OCI-LY7 (cell line): Measurements from ENCODE around the gene SPC25. TPM values are rescaled to one million over a fixed set of nuclear protein-coding genes. Genes with fewer than 3 reads are reported as not detected.
"Not testable (repeated sequence)": the region's sequence is repeated elsewhere in the genome, so short reads cannot be mapped to it uniquely, and the experiment has no call there.

Experiments used
- BruUV-seq: library from RNA; stranded (reverse); fragments of 400-500 nt; replicated peaks from 2 replicates; lab custom pipeline; 2021; lab: Mats Ljungman, UMichigan
- CTCF ChIA-PET: fragments of 300-600 bp; sonication (Branson Sonifier 250); formaldehyde crosslinking; loops from one replicate; lab custom pipeline; 2022; ENCODE audit warnings: antibody characterized with exemption; ENCODE audit not compliant: unreplicated experiment; lab: Charles Lee
- POLR2A ChIA-PET: fragments of 300-600 bp; sonication (Branson Sonifier 250); formaldehyde crosslinking; loops from one replicate; lab custom pipeline; 2022; ENCODE audit warnings: antibody characterized with exemption; lab: Charles Lee
- DNase-seq: peaks from one replicate; pipeline ENCODE4 v3.0.0-alpha.2; 2015; ENCODE audit warnings: low spot score
- H2AFZ ChIP-seq: fragments of 200-600 bp; sonication (generic), shearing (Covaris generic); 2 replicates; pipeline ENCODE4 v1.6.1; 2014; ENCODE audit warnings: mild to moderate bottlenecking, antibody characterized with exemption, low read length, moderate library complexity
- H3K27ac ChIP-seq: fragments of 200-600 bp; sonication (generic); 2 replicates; pipeline ENCODE4 v1.5.1; 2014; ENCODE audit warnings: mixed run types, low read depth, mild to moderate bottlenecking, moderate library complexity, low read length, inconsistent platforms; ENCODE audit not compliant: poor library complexity, severe bottlenecking
- H3K36me3 ChIP-seq: fragments of 200-600 bp; sonication (generic); 2 replicates; pipeline ENCODE4 v1.6.1; 2014; ENCODE audit warnings: mild to moderate bottlenecking, antibody characterized with exemption, low read length, moderate library complexity, mixed read lengths; ENCODE audit not compliant: insufficient read depth
- H3K4me1 ChIP-seq: fragments of 200-600 bp; sonication (generic); 2 replicates; pipeline ENCODE4 v1.5.1; 2014; ENCODE audit warnings: mild to moderate bottlenecking, low read length; ENCODE audit not compliant: insufficient read depth, poor library complexity, severe bottlenecking
- H3K4me2 ChIP-seq: fragments of 200-600 bp; sonication (generic); 2 replicates; pipeline ENCODE4 v1.6.1; 2014; ENCODE audit warnings: mild to moderate bottlenecking, low read length
- H3K4me3 ChIP-seq: fragments of 200-600 bp; sonication (generic); 2 replicates; pipeline ENCODE4 v1.5.1; 2014; ENCODE audit warnings: mild to moderate bottlenecking, low read depth, low read length; ENCODE audit not compliant: poor library complexity, severe bottlenecking
- H3K79me2 ChIP-seq: fragments of 200-600 bp; sonication (generic); 2 replicates; pipeline ENCODE4 v1.6.1; 2016; ENCODE audit warnings: low read depth, mild to moderate bottlenecking, low read length, moderate library complexity, mixed read lengths; ENCODE audit not compliant: insufficient read depth
- H3K9me2 ChIP-seq: fragments of 200-600 bp; sonication (generic); 2 replicates; pipeline ENCODE4 v1.6.1; 2016; ENCODE audit warnings: mild to moderate bottlenecking, low read length, mixed read lengths; ENCODE audit not compliant: insufficient read depth
- H3K9me3 ChIP-seq: fragments of 200-600 bp; sonication (generic); 2 replicates; pipeline ENCODE4 v1.6.1; 2014; ENCODE audit warnings: mild to moderate bottlenecking, mixed run types, low read length, mixed read lengths
- H4K20me1 ChIP-seq: fragments of 200-600 bp; sonication (generic); 2 replicates; pipeline ENCODE4 v1.6.1; 2014; ENCODE audit warnings: mild to moderate bottlenecking, antibody characterized with exemption, low read length, moderate library complexity, mixed read lengths; ENCODE audit not compliant: insufficient read depth
- EZH2phosphoT487 ChIP-seq: fragments of 200-600 bp; sonication (generic); IDR thresholded peaks from 2 replicates; pipeline ENCODE4 v1.6.1; 2018; ENCODE audit warnings: low read depth, borderline replicate concordance, mild to moderate bottlenecking, mixed run types, antibody characterized with exemption, low read length, moderate library complexity, mixed read lengths
- intact Hi-C: fragments of 100-400 bp; cut with micrococcal nuclease; formaldehyde crosslinking; loops from one replicate; pipeline ENCODE4 v1.10.0; 2022; ENCODE audit not compliant: unreplicated experiment
- total RNA-seq, 2 experiments: library from RNA; depleted of rRNA in 1 of 2; stranded (reverse); fragments of >200 nt in 1 of 2; shearing (Covaris generic) in 1 of 2; gene quantifications; 2 replicates each; pipeline ENCODE4 v1.2.3, GENCODE V29; 2014 to 2022
- TF ChIP-seq, protein P1 (sequence below): fragments of 200-600 bp; sonication (generic); conservative IDR thresholded peaks from 2 replicates; pipeline ENCODE4 v1.5.1; 2014; ENCODE audit warnings: mild to moderate bottlenecking, antibody characterized with exemption, low read length, moderate library complexity, mixed read lengths

SPC25 gene
- total RNA-seq, 2 experiments from 2014 or later: 29.3 to 53.1 TPM

DNA sequence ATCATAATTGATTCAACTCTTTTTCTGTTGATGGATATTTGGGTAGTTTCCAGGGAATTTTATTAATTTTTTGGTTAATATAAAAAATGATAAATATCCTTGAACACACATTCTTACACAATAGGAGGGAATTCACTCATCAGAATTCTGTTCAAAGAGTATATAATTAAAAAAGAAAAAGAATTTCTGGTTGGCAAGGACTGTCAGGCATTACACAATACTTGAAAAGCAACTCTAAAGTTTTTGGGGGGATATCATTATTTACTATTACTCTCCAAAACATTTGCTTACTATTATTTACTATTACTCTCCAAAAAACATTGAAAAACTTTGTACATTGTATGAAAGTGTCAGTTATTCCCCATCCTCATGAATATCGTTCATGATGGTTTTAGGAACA lies 48.8 kb upstream of the SPC25 start:
- CTCF ChIA-PET: no interaction called here
- H3K79me2 ChIP-seq: no peaks in the 10 kb centered on the region

DNA sequence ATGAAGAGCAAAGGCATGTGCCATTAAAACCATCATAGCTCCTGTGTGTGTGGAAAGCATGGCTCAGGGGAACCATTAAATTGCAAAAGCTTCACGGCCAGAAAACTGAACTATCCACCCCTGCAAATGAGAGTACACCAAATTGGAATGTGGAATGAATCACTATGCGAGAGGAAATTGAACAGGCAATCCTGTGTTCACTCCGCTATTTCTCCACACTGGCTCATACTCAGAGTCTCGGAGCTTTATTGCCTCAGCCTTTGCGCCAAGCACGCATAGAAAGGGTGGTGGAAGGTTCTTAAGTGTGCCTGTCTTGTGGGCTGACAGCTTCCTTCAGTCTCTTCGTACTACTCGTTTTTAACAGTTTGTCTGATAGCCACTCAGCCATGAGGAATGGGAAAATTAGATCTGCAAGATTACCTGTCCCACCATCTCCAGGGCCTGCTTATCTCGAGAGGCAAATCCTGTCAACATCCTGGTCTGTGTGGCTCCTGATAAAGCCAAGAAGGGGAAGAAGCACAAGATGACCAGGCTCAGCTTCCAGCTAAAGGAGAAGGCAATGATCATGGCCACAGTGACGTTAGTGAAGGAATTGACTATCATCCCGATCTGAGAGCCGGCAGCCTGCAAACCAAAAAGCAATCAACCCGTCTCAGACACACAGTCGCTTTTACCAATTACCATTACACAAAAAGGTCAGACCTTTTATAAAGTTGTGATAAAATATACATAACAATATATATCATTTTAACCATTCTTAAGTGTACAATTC lies 45.8 kb upstream of the SPC25 start:
- Histone ChIP-seq H3K27ac (no peak overlapping the region), H3K9me2 (no peaks in the 10 kb centered on the region), H3K36me3 (no peaks in the 10 kb centered on the region), H3K9me3 (no peaks in the 10 kb centered on the region), H3K79me2 (no peaks in the 10 kb centered on the region), H3K4me2 (no peak overlapping the region), H2AFZ (no peak overlapping the region), H3K4me1 (no peaks in the 10 kb centered on the region), H3K4me3 (no peak overlapping the region), H4K20me1 (no peaks in the 10 kb centered on the region)
- DNase-seq: no peak
- ChIA-PET CTCF (no interaction called here), POLR2A (no interaction called here)
- intact Hi-C loops: no loop called here
- no peak for TF ChIP-seq EZH2phosphoT487
- TF ChIP-seq, protein P1, sequence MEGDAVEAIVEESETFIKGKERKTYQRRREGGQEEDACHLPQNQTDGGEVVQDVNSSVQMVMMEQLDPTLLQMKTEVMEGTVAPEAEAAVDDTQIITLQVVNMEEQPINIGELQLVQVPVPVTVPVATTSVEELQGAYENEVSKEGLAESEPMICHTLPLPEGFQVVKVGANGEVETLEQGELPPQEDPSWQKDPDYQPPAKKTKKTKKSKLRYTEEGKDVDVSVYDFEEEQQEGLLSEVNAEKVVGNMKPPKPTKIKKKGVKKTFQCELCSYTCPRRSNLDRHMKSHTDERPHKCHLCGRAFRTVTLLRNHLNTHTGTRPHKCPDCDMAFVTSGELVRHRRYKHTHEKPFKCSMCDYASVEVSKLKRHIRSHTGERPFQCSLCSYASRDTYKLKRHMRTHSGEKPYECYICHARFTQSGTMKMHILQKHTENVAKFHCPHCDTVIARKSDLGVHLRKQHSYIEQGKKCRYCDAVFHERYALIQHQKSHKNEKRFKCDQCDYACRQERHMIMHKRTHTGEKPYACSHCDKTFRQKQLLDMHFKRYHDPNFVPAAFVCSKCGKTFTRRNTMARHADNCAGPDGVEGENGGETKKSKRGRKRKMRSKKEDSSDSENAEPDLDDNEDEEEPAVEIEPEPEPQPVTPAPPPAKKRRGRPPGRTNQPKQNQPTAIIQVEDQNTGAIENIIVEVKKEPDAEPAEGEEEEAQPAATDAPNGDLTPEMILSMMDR: no peak
- no TSS peak for BruUV-seq

More for the DNA sequence above, 48.8 kb upstream of the SPC25 start:
- no peaks in the 10 kb centered on the region for H4K20me1 ChIP-seq
- TF ChIP-seq EZH2phosphoT487: no peak
- TF ChIP-seq, protein P1: no peak
- no peak overlapping the region for H3K27ac ChIP-seq
- no TSS peak for BruUV-seq
- H3K4me3 ChIP-seq: no peak overlapping the region
- no peaks in the 10 kb centered on the region for H3K4me1 ChIP-seq
- intact Hi-C loops: no loop called here
- no peaks in the 10 kb centered on the region for H3K9me2 ChIP-seq
- no peaks in the 10 kb centered on the region for H3K36me3 ChIP-seq
- POLR2A ChIA-PET: interaction anchor here (0.9 kb wide), 1 partner anchor 42 kb away, joined by 3 read pairs; no protein-coding TSS in a partner anchor
- DNase-seq: no peak
- no peak overlapping the region for H2AFZ ChIP-seq
- H3K9me3 ChIP-seq: no peaks in the 10 kb centered on the region
- H3K4me2 ChIP-seq: no peak overlapping the region

DNA sequence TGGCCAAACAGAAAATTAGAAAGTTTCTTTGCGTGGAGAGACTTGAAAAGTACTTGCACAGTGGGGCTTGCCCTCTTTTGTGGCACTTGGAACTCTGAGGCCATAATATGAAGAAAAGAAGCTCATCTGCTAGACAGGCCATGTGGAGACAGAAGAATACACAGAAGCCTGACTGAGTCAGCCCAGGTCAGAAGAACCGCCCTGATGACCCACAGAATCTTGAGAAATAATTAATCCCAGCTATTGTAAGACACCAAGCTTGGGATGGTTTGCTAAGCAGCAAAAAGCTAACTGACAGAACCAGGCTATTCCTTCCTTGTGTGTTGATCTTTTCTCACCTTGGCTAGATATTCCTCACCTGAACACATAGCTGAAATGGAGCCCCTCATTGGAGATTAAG lies 44.6 kb upstream of the SPC25 start:
- no peaks in the 10 kb centered on the region for H3K9me2 ChIP-seq
- H3K4me1 ChIP-seq: no peaks in the 10 kb centered on the region
- no TSS peak for BruUV-seq
- no peak for DNase-seq
- no peak overlapping the region for H3K4me2 ChIP-seq
- H4K20me1 ChIP-seq: no peaks in the 10 kb centered on the region
- H3K4me3 ChIP-seq: no peak overlapping the region
- H3K9me3 ChIP-seq: no peaks in the 10 kb centered on the region
- TF ChIP-seq, protein P1: no peak
- TF ChIP-seq EZH2phosphoT487: no peak
- H2AFZ ChIP-seq: no peak overlapping the region
- H3K36me3 ChIP-seq: no peaks in the 10 kb centered on the region
- ChIA-PET CTCF (no interaction called here), POLR2A (interaction anchor here (1.4 kb wide), 1 partner anchor 12 kb away, joined by 3 read pairs; no protein-coding TSS in a partner anchor)
- H3K27ac ChIP-seq: no peak overlapping the region
- no peaks in the 10 kb centered on the region for H3K79me2 ChIP-seq
- intact Hi-C loops: no loop called here

DNA sequence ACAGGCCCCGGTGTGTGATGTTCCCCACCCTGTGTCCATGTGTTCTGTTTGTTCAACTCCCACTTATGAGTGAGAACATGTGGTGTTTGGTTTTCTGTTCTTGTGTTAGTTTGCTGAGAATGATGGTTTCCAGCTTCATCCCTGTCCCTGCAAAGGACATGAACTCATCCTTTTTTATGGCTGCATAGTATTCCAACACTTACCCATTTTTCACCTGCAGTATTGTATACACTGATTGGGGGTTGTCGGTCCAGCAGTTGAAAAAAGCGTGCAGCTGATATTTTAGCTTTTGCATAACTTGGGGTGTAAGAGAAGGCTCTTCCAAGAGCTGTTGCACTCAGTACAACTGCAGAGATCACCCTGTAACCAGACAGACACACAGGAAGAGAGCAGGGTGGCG lies 41.9 kb upstream of the SPC25 start:
- POLR2A ChIA-PET: interaction anchor here (1.0 kb wide), 1 partner anchor 36 kb away, joined by 3 read pairs; no protein-coding TSS in a partner anchor
- H3K4me1 ChIP-seq, H3K36me3 ChIP-seq, H3K9me3 ChIP-seq, intact Hi-C loops, H3K4me3 ChIP-seq, H3K9me2 ChIP-seq, H3K79me2 ChIP-seq, CTCF ChIA-PET, H3K27ac ChIP-seq, H4K20me1 ChIP-seq, H3K4me2 ChIP-seq, DNase-seq, BruUV-seq, H2AFZ ChIP-seq: not testable (repeated sequence)
